ENCODE results near the gene ZNF398. TPM values are rescaled to one million over a fixed set of nuclear protein-coding genes. Genes with fewer than 3 reads are reported as not detected.

Gene ZNF398
- total and polyA plus RNA-seq, 10 donors, result 1.6 to 23.7 (median 15.6) TPM

DNA sequence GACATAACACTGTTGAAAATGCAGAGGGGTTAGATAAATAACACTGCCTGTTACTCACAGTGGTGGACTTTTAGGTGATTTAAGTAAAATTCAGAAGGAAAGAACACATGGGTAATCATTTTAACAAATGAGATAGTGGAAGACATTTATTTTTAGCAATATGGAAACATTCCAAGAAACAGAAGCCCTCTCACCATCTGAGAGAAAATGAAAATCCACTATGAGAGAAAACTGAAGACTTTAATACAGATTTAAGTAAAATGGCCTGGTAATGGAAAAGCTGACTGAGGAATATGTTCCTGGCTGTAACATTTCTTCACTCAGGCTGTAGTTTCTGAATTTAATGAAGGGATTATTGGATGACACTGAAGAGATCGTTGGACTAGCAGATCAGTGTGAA, 44.6 kb upstream of the ZNF398 start:
- no peak for DNase-seq
- TF ChIP-seq POLR2A (IDR thresholded peaks at IDR 0.05) (no peak), POLR2AphosphoS5 (IDR thresholded peaks at IDR 0.05) (no peak)
- TF ChIP-seq, protein P1, sequence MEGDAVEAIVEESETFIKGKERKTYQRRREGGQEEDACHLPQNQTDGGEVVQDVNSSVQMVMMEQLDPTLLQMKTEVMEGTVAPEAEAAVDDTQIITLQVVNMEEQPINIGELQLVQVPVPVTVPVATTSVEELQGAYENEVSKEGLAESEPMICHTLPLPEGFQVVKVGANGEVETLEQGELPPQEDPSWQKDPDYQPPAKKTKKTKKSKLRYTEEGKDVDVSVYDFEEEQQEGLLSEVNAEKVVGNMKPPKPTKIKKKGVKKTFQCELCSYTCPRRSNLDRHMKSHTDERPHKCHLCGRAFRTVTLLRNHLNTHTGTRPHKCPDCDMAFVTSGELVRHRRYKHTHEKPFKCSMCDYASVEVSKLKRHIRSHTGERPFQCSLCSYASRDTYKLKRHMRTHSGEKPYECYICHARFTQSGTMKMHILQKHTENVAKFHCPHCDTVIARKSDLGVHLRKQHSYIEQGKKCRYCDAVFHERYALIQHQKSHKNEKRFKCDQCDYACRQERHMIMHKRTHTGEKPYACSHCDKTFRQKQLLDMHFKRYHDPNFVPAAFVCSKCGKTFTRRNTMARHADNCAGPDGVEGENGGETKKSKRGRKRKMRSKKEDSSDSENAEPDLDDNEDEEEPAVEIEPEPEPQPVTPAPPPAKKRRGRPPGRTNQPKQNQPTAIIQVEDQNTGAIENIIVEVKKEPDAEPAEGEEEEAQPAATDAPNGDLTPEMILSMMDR (IDR thresholded peaks at IDR 0.05 in 8 of 11, conservative IDR thresholded peaks at IDR 0.05 in 3 of 11), result no peak
- Histone ChIP-seq H3K27me3 (replicated peaks in 1 of 7) (no peaks in the 10 kb centered on the region), H3K4me1 (no peaks in the 10 kb centered on the region), H3K9me3 (no peaks in the 10 kb centered on the region), H3K27ac (no peak overlapping the region), H3K36me3 (peaks cover 0 to 24% (median 6%) of the 10 kb centered on the region in 6 donors), H3K4me3 (no peak overlapping the region)
- 70 to 85% (median 81%) methylated on average over 1 of the region's 1 CpG for WGBS, 5 donors
- intact Hi-C loops (cut with DNase I; ENCODE audit: low total_unique reads), result no loop called here

DNA sequence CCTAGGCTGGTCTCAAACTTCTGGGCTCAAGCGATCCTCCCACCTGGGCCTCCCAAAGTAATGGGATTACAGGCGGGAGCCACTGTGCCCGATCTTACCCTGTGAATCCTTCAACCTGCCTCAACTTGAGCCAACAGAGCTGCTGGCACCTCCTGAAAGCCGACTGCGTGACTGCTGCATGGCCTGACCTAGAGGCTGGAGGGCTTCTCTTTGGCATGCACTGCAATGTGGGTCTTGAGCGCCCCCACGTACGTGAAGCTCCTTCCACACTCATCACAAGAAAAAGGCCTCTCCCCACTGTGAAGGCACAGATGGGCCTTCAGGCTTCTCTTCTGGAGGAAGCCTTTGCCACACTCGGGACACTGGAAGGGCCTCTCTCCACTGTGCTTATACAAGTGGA, 43.8 kb upstream of the ZNF398 start:
- no peak for DNase-seq
- H3K4me1 ChIP-seq, result no peaks in the 10 kb centered on the region
- peaks cover 0 to 24% (median 6%) of the 10 kb centered on the region in 6 donors for H3K36me3 ChIP-seq
- H3K4me3 ChIP-seq, result no peak overlapping the region
- 84 to 98% (median 97%) methylated on average over 5 to 9 of the region's 9 CpGs for WGBS, 5 donors
- no peaks in the 10 kb centered on the region for H3K9me3 ChIP-seq
- H3K27ac ChIP-seq, result no peak overlapping the region
- TF ChIP-seq POLR2AphosphoS5 (IDR thresholded peaks at IDR 0.05) (no peak), POLR2A (IDR thresholded peaks at IDR 0.05) (no peak)
- TF ChIP-seq, protein P1 (IDR thresholded peaks at IDR 0.05 in 8 of 11, conservative IDR thresholded peaks at IDR 0.05 in 3 of 11), result no peak
- H3K27me3 ChIP-seq (replicated peaks in 1 of 7), result no peaks in the 10 kb centered on the region
- intact Hi-C loops (cut with DNase I; ENCODE audit: low total_unique reads), result no loop called here

DNA sequence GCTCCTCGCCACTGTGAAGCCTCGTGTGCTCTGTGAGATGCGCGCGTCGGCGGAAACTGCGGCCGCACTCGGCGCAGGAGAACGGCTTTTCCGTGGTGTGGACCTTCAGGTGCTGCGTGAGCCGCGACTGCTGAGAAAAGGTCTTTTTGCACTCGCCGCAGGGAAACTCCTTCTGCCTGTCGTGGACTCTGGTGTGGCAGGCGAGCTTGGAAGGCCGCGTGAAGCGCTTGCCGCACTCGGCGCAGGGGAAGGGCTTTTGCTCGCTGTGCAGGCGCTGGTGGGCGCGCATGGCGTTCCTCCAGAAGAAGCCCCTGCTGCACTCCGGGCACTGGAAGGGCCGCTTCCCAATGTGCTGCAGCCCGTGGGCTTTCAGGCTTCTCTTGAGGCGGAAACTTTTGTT, 43.0 kb upstream of the ZNF398 start:
- no peaks in the 10 kb centered on the region for H3K4me1 ChIP-seq
- WGBS, 5 donors, result 96 to 98% (median 97%) methylated on average over 23 to 35 of the region's 35 CpGs
- TF ChIP-seq POLR2A (IDR thresholded peaks at IDR 0.05), result no peak
- TF ChIP-seq, protein P1 (IDR thresholded peaks at IDR 0.05 in 8 of 11, conservative IDR thresholded peaks at IDR 0.05 in 3 of 11), result no peak
- no peak overlapping the region for H3K27ac ChIP-seq
- intact Hi-C loops (cut with DNase I; ENCODE audit: low total_unique reads), result no loop called here
- H3K4me3 ChIP-seq, result no peak overlapping the region
- H3K9me3 ChIP-seq, result no peaks in the 10 kb centered on the region
- H3K27me3 ChIP-seq (replicated peaks in 1 of 7), result no peaks in the 10 kb centered on the region
- DNase-seq, result no peak
- peaks cover 0 to 24% (median 6%) of the 10 kb centered on the region in 6 donors for H3K36me3 ChIP-seq

DNA sequence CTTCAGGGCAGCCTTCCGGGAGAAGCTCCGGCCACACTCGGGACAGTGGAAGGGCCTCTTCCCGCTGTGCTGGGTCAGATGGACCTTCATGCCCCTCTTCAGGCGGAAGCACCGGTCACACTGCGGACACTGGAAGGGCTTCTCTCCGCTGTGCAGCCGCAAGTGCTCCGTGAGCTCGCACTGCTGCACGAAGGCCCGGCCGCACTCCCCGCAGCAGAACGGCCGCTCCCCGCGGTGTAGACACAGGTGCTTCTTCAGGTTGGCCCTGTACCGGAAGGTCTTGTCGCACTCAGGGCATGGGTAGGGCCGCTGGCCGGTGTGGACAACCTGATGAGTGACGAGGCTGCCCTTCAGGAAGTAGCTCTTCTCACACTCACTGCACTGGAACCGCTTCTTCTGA, 42.5 kb upstream of the ZNF398 start:
- no peaks in the 10 kb centered on the region for H3K9me3 ChIP-seq
- H3K36me3 ChIP-seq, result peaks cover 0 to 24% (median 6%) of the 10 kb centered on the region in 6 donors
- TF ChIP-seq POLR2AphosphoS5 (IDR thresholded peaks at IDR 0.05) (no peak), POLR2A (IDR thresholded peaks at IDR 0.05) (no peak)
- TF ChIP-seq, protein P1 (IDR thresholded peaks at IDR 0.05 in 8 of 11, conservative IDR thresholded peaks at IDR 0.05 in 3 of 11), result no peak
- no peaks in the 10 kb centered on the region for H3K27me3 ChIP-seq (replicated peaks in 1 of 7)
- intact Hi-C loops (cut with DNase I; ENCODE audit: low total_unique reads), result no loop called here
- no peaks in the 10 kb centered on the region for H3K4me1 ChIP-seq
- no peak for DNase-seq
- H3K27ac ChIP-seq, result no peak overlapping the region
- H3K4me3 ChIP-seq, result no peak overlapping the region
- WGBS, 5 donors, result 94 to 96% (median 95%) methylated on average over 11 to 25 of the region's 25 CpGs
